OCI-LY1 (cell line): ENCODE results near the gene FAM151A.

Source experiments
- CTCF ChIP-seq: fragments of 200-600 bp; sonication (generic), shearing (Covaris generic); IDR thresholded peaks from 2 replicates; pipeline ENCODE4 v1.5.1; 2017; ENCODE audit warnings: mild to moderate bottlenecking, antibody characterized with exemption, low read length, moderate library complexity, mixed read lengths
- EZH2 ChIP-seq: fragments of 200-600 bp; sonication (generic), shearing (Covaris generic); IDR thresholded peaks from 2 replicates; pipeline ENCODE4 v1.8.0; 2017; ENCODE audit warnings: borderline replicate concordance, mixed run types, mild to moderate bottlenecking, antibody characterized with exemption, low read length, moderate library complexity, mixed read lengths

GRCh38 chr1:54645806-54646676 lies 22.7 kb upstream of the FAM151A start:
- no peak for TF ChIP-seq CTCF
- no peak for TF ChIP-seq EZH2
